GM10248 (cell line): Measurements from ENCODE around the gene CCSER2.

ENCODE experiments used
- CTCF ChIA-PET: fragments of 300-600 bp; sonication (Branson Sonifier 250); formaldehyde crosslinking; extraction: SDS; loops from one replicate; lab custom pipeline; 2021; ENCODE audit warnings: antibody characterized with exemption; lab: Yijun Ruan, JAX
- POLR2A ChIA-PET: fragments of 350-650 bp; sonication (Branson Sonifier 250); formaldehyde crosslinking; extraction: SDS; loops from one replicate; lab custom pipeline; 2020; ENCODE audit warnings: antibody characterized with exemption; lab: Yijun Ruan, JAX
- DNase-seq: peaks from one replicate; pipeline ENCODE4 v3.0.0; 2012; ENCODE audit errors: extremely low spot score
- TF ChIP-seq, protein P1 (sequence below): IDR thresholded peaks from 2 replicates; pipeline ENCODE4 v1.5.1; 2012; ENCODE audit warnings: mild to moderate bottlenecking, low read depth; ENCODE audit errors: extremely low read depth, missing control alignments, control extremely low read depth

The CCSER2 gene

DNA sequence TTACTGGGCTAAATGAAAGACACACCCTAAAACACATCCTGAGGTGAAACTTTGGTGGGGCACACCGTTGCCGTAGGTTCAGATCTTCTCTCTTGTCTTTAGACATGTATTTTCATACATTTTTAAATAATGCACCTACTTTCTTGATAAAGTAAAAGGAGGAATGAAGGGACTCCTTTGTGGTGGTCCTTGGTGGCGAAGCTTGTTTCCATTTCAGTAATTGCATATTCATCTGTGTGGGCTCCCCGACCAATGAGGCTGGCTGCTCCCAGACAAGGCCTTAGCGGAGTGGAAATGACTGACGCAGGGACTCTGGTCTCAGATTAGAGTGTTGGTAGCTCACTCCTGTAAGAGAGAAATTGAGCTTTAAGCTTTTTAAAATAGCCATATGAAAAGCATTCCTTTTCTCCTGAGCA lies 815 bp downstream of the CCSER2 start:
- TF ChIP-seq, protein P1, sequence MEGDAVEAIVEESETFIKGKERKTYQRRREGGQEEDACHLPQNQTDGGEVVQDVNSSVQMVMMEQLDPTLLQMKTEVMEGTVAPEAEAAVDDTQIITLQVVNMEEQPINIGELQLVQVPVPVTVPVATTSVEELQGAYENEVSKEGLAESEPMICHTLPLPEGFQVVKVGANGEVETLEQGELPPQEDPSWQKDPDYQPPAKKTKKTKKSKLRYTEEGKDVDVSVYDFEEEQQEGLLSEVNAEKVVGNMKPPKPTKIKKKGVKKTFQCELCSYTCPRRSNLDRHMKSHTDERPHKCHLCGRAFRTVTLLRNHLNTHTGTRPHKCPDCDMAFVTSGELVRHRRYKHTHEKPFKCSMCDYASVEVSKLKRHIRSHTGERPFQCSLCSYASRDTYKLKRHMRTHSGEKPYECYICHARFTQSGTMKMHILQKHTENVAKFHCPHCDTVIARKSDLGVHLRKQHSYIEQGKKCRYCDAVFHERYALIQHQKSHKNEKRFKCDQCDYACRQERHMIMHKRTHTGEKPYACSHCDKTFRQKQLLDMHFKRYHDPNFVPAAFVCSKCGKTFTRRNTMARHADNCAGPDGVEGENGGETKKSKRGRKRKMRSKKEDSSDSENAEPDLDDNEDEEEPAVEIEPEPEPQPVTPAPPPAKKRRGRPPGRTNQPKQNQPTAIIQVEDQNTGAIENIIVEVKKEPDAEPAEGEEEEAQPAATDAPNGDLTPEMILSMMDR: no peak
- DNase-seq: peak; percentile 33
- POLR2A ChIA-PET: interaction anchor here (0.7 kb wide), 1 partner anchor 9 kb away, joined by 3 read pairs; no protein-coding TSS in a partner anchor

DNA sequence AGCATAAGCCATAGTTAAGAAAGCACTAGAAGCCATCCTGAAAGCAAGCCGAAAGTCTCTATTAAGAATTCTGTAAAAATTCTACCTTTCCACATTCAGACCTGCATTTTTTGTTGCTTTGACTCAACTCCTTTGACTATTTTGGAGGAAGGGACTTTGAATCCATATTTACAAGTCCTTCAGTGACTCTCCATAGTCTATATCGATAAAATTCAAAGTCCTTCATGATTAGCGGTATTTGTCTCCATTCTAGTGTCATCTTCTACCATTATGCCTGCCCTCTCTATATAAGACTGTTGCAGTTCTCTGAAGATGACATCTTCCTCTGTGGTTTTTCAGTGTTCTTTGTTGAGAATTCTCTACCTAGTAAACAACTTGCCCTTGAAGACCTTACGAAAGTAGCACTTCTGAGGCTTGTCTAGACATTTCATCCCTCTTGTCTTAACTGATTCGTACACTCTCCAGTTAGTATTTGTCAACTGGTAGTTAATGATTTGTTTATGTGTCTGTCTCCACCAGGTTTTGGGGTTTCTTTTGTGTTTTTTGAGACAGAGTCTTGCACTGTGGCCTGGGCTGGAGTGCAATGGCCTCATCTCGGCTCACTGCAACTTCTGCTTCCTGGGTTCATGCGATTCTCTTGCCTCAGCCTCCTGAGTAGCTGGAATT lies 1.7 kb downstream of the CCSER2 start:
- DNase-seq: peak; percentile 46
- TF ChIP-seq, protein P1: no peak
- ChIA-PET POLR2A (interaction anchor here (0.7 kb wide), 1 partner anchor 8 kb away, joined by 3 read pairs; no protein-coding TSS in a partner anchor), CTCF (interaction anchor here (1.0 to 1.8 kb wide), 3 partner anchors 11 to 208 kb away, joined by 4 to 9 read pairs (median 8); no protein-coding TSS in a partner anchor)

More for the DNA sequence above, 815 bp downstream of the CCSER2 start:
- CTCF ChIA-PET: interaction anchor here (1.0 to 2.3 kb wide), 7 partner anchors 8 to 211 kb away, joined by 4 to 9 read pairs (median 6); no protein-coding TSS in a partner anchor

DNA sequence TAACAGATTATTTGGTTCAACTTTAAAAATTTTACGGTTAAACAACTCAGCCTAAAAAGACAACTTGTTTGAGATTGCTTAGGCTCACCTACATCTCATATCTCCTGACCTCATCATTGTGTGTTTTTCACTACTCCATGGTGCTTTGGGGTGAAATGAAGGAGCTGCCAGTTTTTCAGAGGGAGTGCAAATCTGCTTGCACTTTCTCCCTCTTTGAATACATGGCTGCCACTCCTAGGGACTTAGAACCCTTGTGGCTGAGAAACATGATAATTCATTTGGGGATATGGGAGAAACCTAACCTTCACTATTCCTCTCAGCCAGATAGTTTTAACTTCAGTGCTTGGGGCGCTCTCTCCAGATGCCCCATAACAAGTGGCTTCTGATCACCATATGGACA lies 2.7 kb downstream of the CCSER2 start:
- POLR2A ChIA-PET: no interaction called here
- CTCF ChIA-PET: interaction anchor here (2.6 kb wide), 1 partner anchor 21 kb away, joined by 10 read pairs; no protein-coding TSS in a partner anchor

DNA sequence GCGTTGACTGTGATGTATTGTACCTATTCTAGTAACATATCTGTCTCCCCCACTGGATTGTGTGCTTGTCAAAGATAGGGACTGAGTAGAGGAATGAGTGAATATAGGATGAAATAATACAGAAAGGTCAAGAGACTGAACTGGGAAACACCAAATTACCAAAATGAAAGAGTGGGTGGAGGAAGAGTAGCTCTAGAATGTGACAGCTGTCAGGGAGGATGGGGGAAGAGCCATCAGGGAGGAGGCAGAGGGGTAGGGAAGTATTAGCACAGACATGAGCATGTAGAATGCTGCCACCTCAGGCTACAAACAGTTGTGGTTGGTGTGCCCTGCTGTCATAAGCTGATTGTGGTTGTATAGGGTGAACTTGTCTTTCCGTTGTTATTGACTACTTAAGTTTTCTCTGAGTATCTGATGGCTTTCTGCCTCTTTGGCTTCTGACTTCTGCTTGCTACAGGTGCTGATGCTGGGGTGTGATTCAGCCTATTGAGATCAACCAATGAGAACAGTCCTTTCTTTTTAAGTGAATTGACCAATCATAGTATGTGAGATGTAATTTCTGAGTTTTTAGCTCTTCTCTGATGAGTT lies 5.6 kb downstream of the CCSER2 start:
- TF ChIP-seq, protein P1: no peak
- CTCF ChIA-PET: interaction anchor here (1.0 to 2.9 kb wide), 5 partner anchors 8 to 207 kb away, joined by 3 to 26 read pairs (median 4); no protein-coding TSS in a partner anchor
- DNase-seq: peak; percentile 32
- POLR2A ChIA-PET: no interaction called here

More for the DNA sequence above, 2.7 kb downstream of the CCSER2 start:
- no peak for DNase-seq
- TF ChIP-seq, protein P1: no peak

DNA sequence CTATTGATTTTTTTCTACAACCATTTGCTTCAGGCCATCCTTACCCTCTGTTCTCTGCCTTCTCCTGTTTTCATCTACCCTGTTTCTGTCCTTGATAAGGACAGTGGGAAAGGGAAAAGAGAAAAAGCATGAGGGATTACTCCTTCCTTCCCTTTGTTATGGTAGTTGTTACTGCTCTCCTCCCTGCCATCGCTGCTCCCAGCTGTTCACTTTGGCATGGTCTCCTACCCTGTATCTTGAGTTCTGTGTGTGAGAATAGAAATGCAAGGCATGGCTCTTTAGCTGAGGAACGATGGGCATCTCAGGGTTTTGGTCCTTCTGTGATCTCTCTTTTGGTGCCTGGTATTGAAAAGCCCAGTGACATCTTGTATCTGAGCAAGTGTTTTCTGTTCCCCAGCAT lies 6.4 kb downstream of the CCSER2 start:
- POLR2A ChIA-PET: no interaction called here
- CTCF ChIA-PET: interaction anchor here (0.7 to 2.9 kb wide), 8 partner anchors 9 to 206 kb away, joined by 3 to 26 read pairs (median 4); no protein-coding TSS in a partner anchor
- TF ChIP-seq, protein P1: no peak
- DNase-seq: no peak

DNA sequence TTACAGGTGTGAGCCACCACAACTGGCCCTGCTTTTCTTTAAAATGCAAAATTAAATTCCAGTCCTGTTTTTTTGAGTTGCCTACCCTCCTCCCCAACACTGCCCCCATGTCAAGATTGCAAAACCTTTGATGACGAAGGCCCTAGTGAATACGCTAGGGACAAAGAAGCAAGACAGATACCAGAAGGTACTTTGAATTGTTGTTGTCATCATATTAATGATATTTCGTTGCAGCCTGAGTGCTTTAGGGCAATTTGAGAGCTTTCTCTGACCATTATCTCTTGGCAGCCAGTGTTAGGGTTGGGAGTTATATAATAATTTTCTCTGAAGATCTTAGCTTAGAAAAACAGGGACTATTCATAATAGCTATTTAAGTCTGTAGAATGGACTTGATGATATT lies 7.1 kb downstream of the CCSER2 start:
- ChIA-PET CTCF (interaction anchor here (0.9 to 3.1 kb wide), 8 partner anchors 10 to 205 kb away, joined by 3 to 26 read pairs (median 4); no protein-coding TSS in a partner anchor), POLR2A (no interaction called here)
- TF ChIP-seq, protein P1: no peak
- no peak for DNase-seq
